HEK293T (cell line): Measurements from ENCODE around the gene MYLK4.

ENCODE experiments used
- BHLHE40 ChIP-seq: fragments of 450-650 bp; IDR thresholded peaks from 2 replicates; pipeline ENCODE4 v1.6.1; 2016; ENCODE audit warnings: mild to moderate bottlenecking, moderate library complexity, borderline replicate concordance
- LEF1 ChIP-seq: fragments of 450-650 bp; IDR thresholded peaks from 2 replicates; pipeline ENCODE4 v1.6.1; 2017; ENCODE audit warnings: mild to moderate bottlenecking, borderline replicate concordance
- SP1 ChIP-seq: fragments of 450-650 bp; IDR thresholded peaks from 2 replicates; pipeline ENCODE4 v1.6.1; 2017
- SUZ12 ChIP-seq: fragments of 450-650 bp; IDR thresholded peaks from 2 replicates; pipeline ENCODE4 v1.6.1; 2016; ENCODE audit warnings: mild to moderate bottlenecking

GRCh38 chr6:2666906-2667575 is 83.7 kb downstream of the MYLK4 start:
- no peak for TF ChIP-seq SP1
- TF ChIP-seq BHLHE40: no peak
- TF ChIP-seq SUZ12: no peak
- TF ChIP-seq LEF1: no peak
